ENCODE results near the gene CRELD2. TPM values are rescaled to one million over a fixed set of nuclear protein-coding genes. Genes with fewer than 3 reads are reported as not detected.

The CRELD2 gene
- total RNA-seq, 2 donors from 2014 or later: 55.1 to 70.1 TPM

DNA sequence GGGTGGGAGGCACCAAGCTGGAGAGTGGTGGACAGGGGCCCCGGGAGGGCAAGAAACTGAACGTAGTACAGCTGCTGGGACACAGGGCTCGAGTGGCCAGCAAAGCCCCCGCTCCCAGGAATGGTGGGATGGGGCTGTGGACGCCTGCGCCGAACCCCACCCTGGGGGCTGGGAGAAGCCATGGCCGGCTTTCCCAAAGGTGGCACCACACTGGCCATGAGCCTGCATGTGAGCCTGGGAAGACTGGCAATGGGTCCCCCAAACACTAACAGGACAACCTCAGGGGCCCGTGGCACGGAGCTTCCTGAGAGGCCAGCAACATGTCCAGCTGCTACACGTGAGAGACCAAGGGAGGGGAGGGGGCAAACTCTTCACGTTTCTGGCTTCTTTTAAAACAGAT is 4.2 kb upstream of the CRELD2 start:
- no peak for DNase-seq (ENCODE audit: low spot score)
- peaks cover 2% of the 10 kb centered on the region for H3K4me1 ChIP-seq (replicated peaks)
- H3K27me3 ChIP-seq (replicated peaks; ENCODE audit: insufficient read depth): no peaks in the 10 kb centered on the region
- no peaks in the 10 kb centered on the region for H3K9me3 ChIP-seq
- no peak overlapping the region for H3K27ac ChIP-seq
- H3K4me3 ChIP-seq: no peak overlapping the region
- no peaks in the 10 kb centered on the region for H3K36me3 ChIP-seq
- intact Hi-C loops (cut with DNase I): no loop called here
- TF ChIP-seq POLR2A (IDR thresholded peaks at IDR 0.05): no peak
- TF ChIP-seq POLR2AphosphoS5 (IDR thresholded peaks at IDR 0.05): no peak
- TF ChIP-seq, protein P1, sequence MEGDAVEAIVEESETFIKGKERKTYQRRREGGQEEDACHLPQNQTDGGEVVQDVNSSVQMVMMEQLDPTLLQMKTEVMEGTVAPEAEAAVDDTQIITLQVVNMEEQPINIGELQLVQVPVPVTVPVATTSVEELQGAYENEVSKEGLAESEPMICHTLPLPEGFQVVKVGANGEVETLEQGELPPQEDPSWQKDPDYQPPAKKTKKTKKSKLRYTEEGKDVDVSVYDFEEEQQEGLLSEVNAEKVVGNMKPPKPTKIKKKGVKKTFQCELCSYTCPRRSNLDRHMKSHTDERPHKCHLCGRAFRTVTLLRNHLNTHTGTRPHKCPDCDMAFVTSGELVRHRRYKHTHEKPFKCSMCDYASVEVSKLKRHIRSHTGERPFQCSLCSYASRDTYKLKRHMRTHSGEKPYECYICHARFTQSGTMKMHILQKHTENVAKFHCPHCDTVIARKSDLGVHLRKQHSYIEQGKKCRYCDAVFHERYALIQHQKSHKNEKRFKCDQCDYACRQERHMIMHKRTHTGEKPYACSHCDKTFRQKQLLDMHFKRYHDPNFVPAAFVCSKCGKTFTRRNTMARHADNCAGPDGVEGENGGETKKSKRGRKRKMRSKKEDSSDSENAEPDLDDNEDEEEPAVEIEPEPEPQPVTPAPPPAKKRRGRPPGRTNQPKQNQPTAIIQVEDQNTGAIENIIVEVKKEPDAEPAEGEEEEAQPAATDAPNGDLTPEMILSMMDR (IDR thresholded peaks at IDR 0.05): no peak
- 89% methylated on average over 9 of the region's 12 CpGs for WGBS

DNA sequence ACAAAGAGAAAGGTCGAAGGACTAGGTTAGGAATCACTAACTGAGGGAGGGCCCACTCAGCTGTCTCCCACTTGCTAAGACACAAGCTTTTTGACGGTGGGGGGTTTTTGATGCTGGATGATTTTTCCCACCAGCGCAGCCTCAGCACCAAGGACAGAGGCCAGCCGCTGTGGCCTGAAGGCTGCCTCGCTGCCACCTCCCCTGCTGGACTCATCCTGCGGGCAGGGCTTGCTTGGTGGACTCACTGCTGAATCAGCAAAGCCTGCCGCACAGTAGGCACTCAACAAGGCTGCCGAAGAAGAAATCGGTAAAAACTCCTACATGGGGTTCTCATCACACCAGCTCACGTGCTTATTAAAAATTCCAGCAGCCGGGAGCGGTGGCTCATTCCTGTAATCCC is 2.8 kb upstream of the CRELD2 start:
- Histone ChIP-seq H3K9me3 (no peaks in the 10 kb centered on the region), H3K4me1 (replicated peaks) (peaks cover 6% of the 10 kb centered on the region), H3K36me3 (no peaks in the 10 kb centered on the region), H3K27me3 (replicated peaks; ENCODE audit: insufficient read depth) (no peaks in the 10 kb centered on the region), H3K27ac (no peak overlapping the region), H3K4me3 (no peak overlapping the region)
- WGBS: 84% methylated on average over 12 of the region's 12 CpGs
- no peak for TF ChIP-seq POLR2AphosphoS5 (IDR thresholded peaks at IDR 0.05)
- TF ChIP-seq, protein P1 (IDR thresholded peaks at IDR 0.05): no peak
- TF ChIP-seq POLR2A (IDR thresholded peaks at IDR 0.05): no peak
- intact Hi-C loops (cut with DNase I): loop anchor here (5.0 kb wide), 1 partner anchor 63 kb away; the partner anchor contains the start of gene ZBED4
- DNase-seq (ENCODE audit: low spot score): no peak

GRCh38 chr22:49916831-49917230 is 1.6 kb upstream of the CRELD2 start:
- intact Hi-C loops (cut with DNase I): loop anchor here (5.0 kb wide), 1 partner anchor 65 kb away; the partner anchor contains the start of gene ZBED4
- H3K27ac ChIP-seq: no peak overlapping the region
- 93% methylated on average over 11 of the region's 11 CpGs for WGBS

GRCh38 chr22:49918911-49919881 is 762 bp downstream of the CRELD2 start:
- 40% methylated on average over 41 of the region's 47 CpGs for WGBS
- Histone ChIP-seq H3K4me3 (peak overlapping the region; percentile 60 to 70), H3K27me3 (replicated peaks; ENCODE audit: insufficient read depth) (no peaks in the 10 kb centered on the region), H3K4me1 (replicated peaks) (peaks cover 6% of the 10 kb centered on the region), H3K9me3 (no peaks in the 10 kb centered on the region), H3K36me3 (no peaks in the 10 kb centered on the region), H3K27ac (peak overlapping the region; percentile 42 to 90)
- intact Hi-C loops (cut with DNase I): loop anchor here (5.0 kb wide), 1 partner anchor 67 kb away; the partner anchor contains the start of gene ZBED4
- TF ChIP-seq, protein P1 (IDR thresholded peaks at IDR 0.05): no peak
- TF ChIP-seq POLR2A (IDR thresholded peaks at IDR 0.05): no peak
- no peak for TF ChIP-seq POLR2AphosphoS5 (IDR thresholded peaks at IDR 0.05)
- DNase-seq (ENCODE audit: low spot score): no peak

More at GRCh38 chr22:49916831-49917230, 1.6 kb upstream of the CRELD2 start:
- Histone ChIP-seq H3K4me1 (replicated peaks) (peaks cover 6% of the 10 kb centered on the region), H3K27me3 (replicated peaks; ENCODE audit: insufficient read depth) (no peaks in the 10 kb centered on the region), H3K4me3 (no peak overlapping the region), H3K36me3 (no peaks in the 10 kb centered on the region), H3K9me3 (no peaks in the 10 kb centered on the region)
- DNase-seq (ENCODE audit: low spot score): no peak
- TF ChIP-seq POLR2A (IDR thresholded peaks at IDR 0.05): no peak
- no peak for TF ChIP-seq POLR2AphosphoS5 (IDR thresholded peaks at IDR 0.05)
- TF ChIP-seq, protein P1 (IDR thresholded peaks at IDR 0.05): no peak

All from prostate gland (tissue), 2 donors.